GM20431 (cell line): ENCODE data around the gene DCAKD.

Experiments
- in situ Hi-C: fragments of 300-500 bp; cut with MseI, MboI; formaldehyde crosslinking; loops from one replicate; pipeline ENCODE4 v1.15.0; 2020; ENCODE audit warnings: low sequenced_read_pairs; ENCODE audit not compliant: unreplicated experiment

The DCAKD gene

GRCh38 chr17:45034599-45034998 lies 16.8 kb downstream of the DCAKD start:
- in situ Hi-C loops, result no loop called here

- in situ Hi-C loops, result no loop called here
Observed at GRCh38 chr17:45032174-45032541, 19.3 kb downstream of the DCAKD start.

- in situ Hi-C loops, result no loop called here
Observed at GRCh38 chr17:45031231-45032173, 19.9 kb downstream of the DCAKD start.

DNA sequence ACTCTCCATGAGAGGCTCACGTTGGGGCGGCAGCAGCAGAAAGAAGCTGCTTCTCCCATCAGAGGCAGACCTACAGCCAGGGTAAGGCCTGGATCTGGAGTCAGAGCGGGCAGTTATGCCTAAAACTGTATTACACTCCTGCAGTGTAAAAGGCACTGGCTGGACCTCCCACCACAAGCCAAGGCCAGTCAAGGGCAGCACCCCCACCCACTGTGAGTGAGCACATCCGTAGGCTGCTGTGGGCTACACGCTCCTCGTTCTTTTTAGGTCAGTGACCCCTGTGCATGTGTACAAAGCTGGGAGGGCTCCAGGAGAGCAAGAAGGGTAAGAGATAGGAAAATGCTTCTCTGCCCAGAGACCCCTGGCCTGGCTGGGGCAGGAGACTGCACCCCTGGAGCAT lies 20.7 kb downstream of the DCAKD start:
- in situ Hi-C loops, result no loop called here

GRCh38 chr17:45029758-45030423 lies 21.5 kb downstream of the DCAKD start:
- in situ Hi-C loops, result no loop called here

- in situ Hi-C loops, result no loop called here
Observed at GRCh38 chr17:45029096-45029495, 22.3 kb downstream of the DCAKD start.

DNA sequence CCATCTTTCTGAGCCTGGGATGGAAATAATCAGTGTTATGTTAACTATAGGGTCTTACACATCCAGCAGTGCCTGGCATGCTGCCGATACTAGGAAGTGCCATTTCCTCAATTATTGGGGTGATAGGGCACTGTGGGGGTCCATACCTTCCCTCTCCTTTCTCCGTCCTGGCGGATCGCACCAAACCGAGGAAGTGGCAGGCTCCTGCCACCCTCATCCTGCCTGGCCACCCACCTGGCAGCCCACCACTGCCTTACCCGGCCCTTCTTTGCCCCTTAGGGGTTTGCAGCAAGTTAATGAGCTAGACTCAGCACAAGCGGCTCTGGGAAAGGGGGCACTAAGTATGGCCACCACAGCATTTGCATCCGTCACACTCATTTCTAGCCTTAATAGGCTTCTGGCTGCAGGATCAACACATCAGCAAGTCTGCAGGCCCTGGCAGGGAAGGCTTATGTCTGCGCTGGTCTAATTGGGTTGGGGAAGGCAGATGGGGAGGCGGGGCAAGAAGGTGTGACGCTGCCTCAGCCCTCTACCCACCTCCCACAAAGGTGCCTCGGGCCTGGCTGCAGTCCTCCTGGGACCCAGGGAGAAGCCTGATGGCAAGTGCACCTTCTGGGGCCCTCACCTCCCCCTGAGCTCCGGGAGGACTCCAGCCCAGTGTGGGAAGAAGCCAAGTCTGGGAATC lies 28.6 kb downstream of the DCAKD start:
- in situ Hi-C loops, result no loop called here

DNA sequence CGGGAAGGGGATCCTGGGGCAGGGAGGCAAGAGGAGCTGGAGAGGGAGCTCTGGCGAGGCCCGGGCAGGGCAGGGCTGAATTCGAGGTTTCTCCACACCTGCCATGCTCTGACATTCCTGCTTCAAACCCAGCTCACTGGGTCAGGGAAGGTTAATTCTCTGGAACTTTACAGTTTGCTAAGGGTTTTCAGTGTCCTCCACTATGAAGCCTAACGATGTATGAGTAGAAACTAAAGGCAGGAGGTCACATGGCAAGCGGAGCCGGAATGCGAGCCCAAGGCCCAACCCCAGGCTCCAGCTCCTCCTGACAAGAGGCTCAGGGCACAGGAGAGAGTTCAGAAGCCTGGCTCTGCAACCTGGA lies 29.2 kb downstream of the DCAKD start:
- in situ Hi-C loops, result no loop called here

DNA sequence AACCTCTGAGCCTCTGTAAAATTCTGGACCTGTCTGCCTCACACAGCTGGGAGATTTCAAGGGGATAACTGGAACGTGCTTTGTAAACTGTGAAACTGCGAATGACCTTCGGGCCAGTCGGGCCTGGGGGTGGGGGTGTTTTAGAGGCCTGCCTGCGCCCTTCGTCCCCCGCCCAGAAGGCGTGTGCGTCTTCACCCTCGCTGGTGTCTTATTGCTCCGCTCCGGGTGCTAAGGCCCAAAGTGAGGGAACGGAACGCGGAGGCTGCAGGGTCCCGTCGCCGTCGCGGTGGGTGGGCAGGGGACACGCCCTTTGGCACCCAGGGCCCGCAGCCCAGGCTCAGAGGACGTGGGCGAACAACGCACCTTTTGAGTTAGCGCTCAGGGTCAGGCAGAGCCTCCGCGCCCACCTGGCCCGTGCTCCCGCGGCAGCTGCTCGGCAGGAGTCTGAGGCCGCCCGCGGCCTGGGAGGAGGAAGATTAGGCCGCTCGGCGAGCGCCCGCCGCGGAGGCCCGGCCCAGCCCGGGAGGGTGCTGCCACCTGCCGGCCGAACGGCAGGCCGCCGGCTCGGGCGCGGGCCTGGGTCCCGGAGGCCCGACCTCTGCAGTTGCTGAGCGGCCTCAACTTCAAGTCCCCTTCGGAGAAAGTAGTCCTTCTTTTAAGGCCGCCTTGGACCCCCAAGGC lies 29.7 kb downstream of the DCAKD start:
- in situ Hi-C loops, result no loop called here

DNA sequence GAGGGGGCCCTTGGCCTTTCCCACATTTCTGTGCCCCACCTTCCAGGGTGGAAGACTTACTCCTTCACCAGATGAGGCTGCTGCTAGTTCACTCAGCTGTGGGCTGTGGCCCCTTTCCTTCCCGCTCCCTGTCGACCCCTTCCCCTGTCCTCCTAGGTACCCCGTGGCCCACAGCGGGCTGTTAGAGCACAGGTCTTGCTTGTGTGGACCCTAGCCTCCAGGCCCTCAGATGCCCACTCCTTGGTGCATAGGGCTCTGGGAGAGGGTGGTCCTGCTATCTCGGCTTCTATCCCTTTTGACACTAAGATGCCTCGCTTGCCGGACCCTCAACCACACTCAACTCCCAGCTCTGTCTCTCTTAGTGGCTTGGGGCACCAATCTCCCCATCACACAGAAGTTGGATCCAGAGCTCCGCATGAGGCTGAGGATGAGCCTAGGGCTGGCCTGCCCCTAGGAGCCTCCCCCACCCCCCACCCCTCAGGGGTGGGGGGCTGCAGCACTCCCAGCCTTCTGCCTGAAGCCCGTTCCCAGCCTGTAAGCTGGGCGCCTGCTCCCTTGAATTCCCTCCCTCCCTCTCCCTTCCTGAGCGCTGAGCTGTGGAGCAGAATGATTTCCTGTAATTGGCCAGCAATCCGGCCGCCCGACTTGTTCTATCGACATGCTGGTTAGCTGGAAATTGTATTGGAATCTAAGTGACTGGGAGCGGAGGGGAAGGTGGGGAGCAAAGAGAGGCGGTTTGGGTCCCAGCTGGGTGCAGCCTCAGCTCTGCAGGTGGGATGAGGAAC lies 30.9 kb downstream of the DCAKD start:
- in situ Hi-C loops, result no loop called here

GRCh38 chr17:45018848-45019711 lies 32.4 kb downstream of the DCAKD start:
- in situ Hi-C loops, result loop anchor here (10.0 kb wide), 1 partner anchor 94 kb away; no protein-coding TSS in a partner anchor

DNA sequence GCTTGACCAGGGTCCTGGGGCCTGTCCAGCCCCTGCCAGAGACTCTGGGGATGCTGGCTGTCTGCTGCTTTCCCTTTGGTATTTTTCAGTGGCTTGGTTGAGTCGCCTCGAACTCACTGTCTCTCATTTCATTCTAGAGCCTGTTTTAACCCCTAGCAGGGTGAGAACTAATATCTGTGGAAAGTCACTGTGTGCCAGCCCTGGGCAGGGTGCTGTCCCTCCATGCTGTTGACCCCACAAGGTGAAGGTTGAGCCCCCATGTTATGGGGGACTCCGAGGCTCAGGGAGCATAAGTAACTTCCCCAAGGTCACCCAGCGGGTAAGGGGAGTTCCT lies 33.0 kb downstream of the DCAKD start:
- in situ Hi-C loops, result loop anchor here (10.0 kb wide), 1 partner anchor 94 kb away; no protein-coding TSS in a partner anchor

DNA sequence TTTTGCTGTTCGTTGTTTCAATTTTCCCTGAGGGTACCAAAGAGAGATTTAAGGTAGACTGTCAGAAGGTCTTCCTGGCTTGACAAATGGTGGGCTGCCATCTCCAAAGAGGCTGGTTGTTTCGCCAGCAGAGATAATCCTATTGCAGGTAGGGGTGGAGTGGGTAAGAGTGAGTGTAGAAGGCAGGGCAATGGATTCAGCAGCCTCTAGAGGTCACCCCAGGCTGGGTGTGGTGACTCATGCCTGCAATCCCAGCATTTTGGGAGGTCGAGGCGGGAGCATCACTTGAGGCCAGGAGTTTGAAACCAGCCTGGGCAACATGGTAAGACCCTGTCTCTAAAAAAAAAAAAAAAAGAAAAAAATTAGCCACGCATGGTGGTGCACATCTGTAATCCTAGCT lies 34.6 kb downstream of the DCAKD start:
- in situ Hi-C loops, result loop anchor here (10.0 kb wide), 1 partner anchor 92 kb away; no protein-coding TSS in a partner anchor

GRCh38 chr17:45016237-45016636 lies 35.2 kb downstream of the DCAKD start:
- in situ Hi-C loops, result loop anchor here (10.0 kb wide), 1 partner anchor 91 kb away; no protein-coding TSS in a partner anchor

DNA sequence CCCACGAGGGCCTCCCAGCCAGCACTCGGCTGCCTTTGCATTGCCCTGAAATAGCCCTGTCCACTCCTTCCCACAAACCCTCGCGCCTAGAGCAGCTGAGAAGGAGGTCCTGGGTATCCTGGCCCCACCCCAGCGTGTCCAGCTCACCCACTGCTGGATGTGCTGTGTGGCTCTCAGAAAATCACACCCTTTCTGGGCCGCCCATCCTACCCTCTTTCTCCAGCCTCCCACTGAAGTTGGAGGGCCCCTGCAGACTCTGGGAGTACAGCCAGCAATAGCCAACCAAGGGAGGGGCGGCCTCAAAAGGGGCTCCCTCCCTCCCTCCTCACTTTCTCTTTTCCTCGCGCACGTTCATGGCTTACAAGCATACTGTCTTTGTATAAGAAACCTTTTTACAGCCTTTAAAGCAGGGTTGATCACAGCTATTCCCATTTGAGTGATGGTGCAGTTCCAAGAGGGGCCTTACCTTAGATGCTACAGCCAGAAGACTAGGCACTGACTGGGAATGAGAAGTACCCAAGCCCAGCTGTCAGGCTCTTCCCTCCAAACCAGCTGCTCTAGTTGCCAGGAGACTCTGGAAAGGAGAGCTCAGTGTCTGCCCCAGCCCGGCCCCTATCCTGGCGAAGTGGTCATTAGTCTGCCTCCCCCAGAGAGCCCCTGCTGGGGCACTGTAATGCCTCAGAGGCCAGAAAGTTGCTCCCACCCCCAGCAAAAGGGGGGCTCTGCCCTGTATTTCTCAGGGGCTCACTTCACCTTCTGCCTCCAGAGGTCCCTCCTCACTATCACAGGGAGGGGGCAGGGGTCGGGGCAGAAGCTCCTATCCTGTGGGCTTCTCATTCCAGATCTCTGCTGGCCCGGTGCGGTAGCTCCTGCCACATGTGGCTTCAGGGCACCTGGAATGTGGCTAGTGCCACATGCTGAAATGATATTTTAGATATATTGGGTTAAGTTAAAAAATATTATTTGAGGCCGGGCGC lies 38.1 kb downstream of the DCAKD start:
- in situ Hi-C loops, result loop anchor here (10.0 kb wide), 1 partner anchor 89 kb away; no protein-coding TSS in a partner anchor

DNA sequence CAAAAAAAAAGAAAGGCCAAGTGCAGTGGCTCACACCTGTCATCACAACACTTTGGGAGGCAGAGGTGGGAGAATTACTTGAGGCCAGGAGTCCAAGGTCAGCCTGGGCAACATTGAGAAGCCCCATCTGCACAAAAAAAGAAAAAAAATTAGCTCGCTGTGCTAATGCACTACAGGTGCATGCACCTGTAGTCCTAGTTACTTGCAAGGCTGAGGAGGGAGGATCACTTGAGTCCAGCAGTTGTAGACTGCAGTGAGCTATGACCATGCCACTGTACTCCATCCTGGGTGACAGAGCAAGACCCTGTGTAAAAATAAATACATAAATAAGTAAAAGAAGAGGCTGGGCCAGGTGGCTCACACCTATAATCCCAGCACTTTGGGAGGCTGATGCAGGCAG lies 39.7 kb downstream of the DCAKD start:
- in situ Hi-C loops, result loop anchor here (10.0 kb wide), 1 partner anchor 87 kb away; no protein-coding TSS in a partner anchor
